Prostate gland (tissue), 2 donors: ENCODE results near the gene MEGF9. TPM values are rescaled to one million over a fixed set of nuclear protein-coding genes. Genes with fewer than 3 reads are reported as not detected.

ENCODE experiments used
- DNase-seq: peaks from one replicate; pipeline ENCODE4 v3.0.0-alpha.2; 2019; ENCODE audit warnings: low spot score
- H3K27ac ChIP-seq, 2 donors: fragments of 200-600 bp; sonication (generic); 2 replicates each; pipeline ENCODE4 v1.5.1; 2017 to 2019
- H3K27me3 ChIP-seq: fragments of 200-600 bp; sonication (generic); replicated peaks from 2 replicates; pipeline ENCODE4 v1.5.1; 2019; ENCODE audit not compliant: insufficient read depth
- H3K36me3 ChIP-seq, 2 donors: fragments of 200-600 bp; sonication (generic); 1 replicate in 1 of 2; 2 replicates in 1 of 2; pipeline versions ENCODE4 v1.5.1 to v1.8.1; 2017 to 2019
- H3K4me1 ChIP-seq: fragments of 200-600 bp; sonication (generic); replicated peaks from 2 replicates; pipeline ENCODE4 v1.5.1; 2019
- H3K4me3 ChIP-seq, 2 donors: fragments of 200-600 bp; sonication (generic); 2 replicates each; pipeline ENCODE4 v1.5.1; 2017 to 2019
- H3K9me3 ChIP-seq: fragments of 200-600 bp; sonication (generic); 2 replicates; pipeline ENCODE4 v1.5.1; 2017
- CTCF ChIP-seq, 4 experiments: fragments of 200-600 bp in 2 of 4; fragments of 450-650 bp in 2 of 4; sonication (generic) in 2 of 4; IDR thresholded peaks; 1 replicate in 3 of 4; 2 replicates in 1 of 4; pipeline ENCODE4 v1.5.1; 2016 to 2019; ENCODE audit warnings: antibody characterized with exemption in 4 of 4, mild to moderate bottlenecking in 2 of 4, moderate library complexity in 2 of 4
- POLR2A ChIP-seq: fragments of 450-650 bp; IDR thresholded peaks from one replicate; pipeline ENCODE4 v1.6.1; 2016; ENCODE audit warnings: antibody characterized with exemption, mild to moderate bottlenecking
- POLR2AphosphoS5 ChIP-seq: sonication (generic); formaldehyde crosslinking; IDR thresholded peaks from one replicate; pipeline ENCODE4 v1.6.1; 2017; ENCODE audit warnings: antibody characterized with exemption
- WGBS: methylation state at CpG from one replicate; pipeline ENCODE4 v1.1.5; 2018; 5-methylcytosine and 5-hydroxymethylcytosine counted together
- intact Hi-C: fragments of 100-400 bp; cut with DNase I; formaldehyde crosslinking; loops from one replicate; pipeline ENCODE4 v1.14.2; 2022
- total RNA-seq, 2 donors: library from RNA; depleted of rRNA; stranded (reverse); fragments of >200 nt; gene quantifications; one replicate each; pipeline ENCODE4 v1.1.0, GENCODE V29; 2016

The MEGF9 gene
- total RNA-seq, 2 donors from 2014 or later: 12.0 to 25.3 TPM

- Histone ChIP-seq H3K4me3 (no peak overlapping the region), H3K27me3 (no peaks in the 10 kb centered on the region), H3K4me1 (peaks cover 4% of the 10 kb centered on the region), H3K36me3 (no peaks in the 10 kb centered on the region), H3K27ac (no peak overlapping the region), H3K9me3 (no peaks in the 10 kb centered on the region)
- TF ChIP-seq POLR2AphosphoS5 (peak; percentile 62), POLR2A (no peak), CTCF (IDR thresholded peaks at IDR 0.05) (no peak)
- peak; percentile 26 for DNase-seq
- WGBS: 43% methylated on average over 1 of the region's 1 CpG
- intact Hi-C loops: no loop called here
Measured at GRCh38 chr9:120650352-120650751, 63.9 kb downstream of the MEGF9 start.

GRCh38 chr9:120648581-120649197, 65.6 kb downstream of the MEGF9 start:
- DNase-seq: no peak
- TF ChIP-seq CTCF (IDR thresholded peaks at IDR 0.05) (no peak), POLR2AphosphoS5 (no peak), POLR2A (no peak)
- 82% methylated on average over 3 of the region's 3 CpGs for WGBS
- Histone ChIP-seq H3K27me3 (no peaks in the 10 kb centered on the region), H3K36me3 (no peaks in the 10 kb centered on the region), H3K27ac (no peak overlapping the region), H3K9me3 (no peaks in the 10 kb centered on the region), H3K4me3 (no peak overlapping the region), H3K4me1 (peaks cover 4% of the 10 kb centered on the region)
- intact Hi-C loops: no loop called here

GRCh38 chr9:120646948-120647347, 67.3 kb downstream of the MEGF9 start:
- H3K4me3 ChIP-seq: no peak overlapping the region
- WGBS: 71% methylated on average over 4 of the region's 4 CpGs
- TF ChIP-seq POLR2A: no peak
- no peak for TF ChIP-seq CTCF (IDR thresholded peaks at IDR 0.05)
- TF ChIP-seq POLR2AphosphoS5: no peak

GRCh38 chr9:120645760-120646159, 68.5 kb downstream of the MEGF9 start:
- H3K36me3 ChIP-seq: no peaks in the 10 kb centered on the region
- intact Hi-C loops: no loop called here
- H3K4me3 ChIP-seq: no peak overlapping the region
- no peak overlapping the region for H3K27ac ChIP-seq
- no peaks in the 10 kb centered on the region for H3K9me3 ChIP-seq
- peaks cover 4% of the 10 kb centered on the region for H3K4me1 ChIP-seq
- no peak for DNase-seq
- no peak for TF ChIP-seq POLR2AphosphoS5
- no peak for TF ChIP-seq CTCF (IDR thresholded peaks at IDR 0.05)
- TF ChIP-seq POLR2A: no peak
- H3K27me3 ChIP-seq: no peaks in the 10 kb centered on the region
- 100% methylated on average over 1 of the region's 1 CpG for WGBS

More at GRCh38 chr9:120646948-120647347, 67.3 kb downstream of the MEGF9 start:
- no peaks in the 10 kb centered on the region for H3K27me3 ChIP-seq
- H3K27ac ChIP-seq: no peak overlapping the region
- intact Hi-C loops: no loop called here
- no peaks in the 10 kb centered on the region for H3K36me3 ChIP-seq
- DNase-seq: no peak
- H3K9me3 ChIP-seq: no peaks in the 10 kb centered on the region
- peaks cover 4% of the 10 kb centered on the region for H3K4me1 ChIP-seq

GRCh38 chr9:120643061-120643460, 71.2 kb downstream of the MEGF9 start:
- H3K36me3 ChIP-seq: no peaks in the 10 kb centered on the region
- H3K9me3 ChIP-seq: no peaks in the 10 kb centered on the region
- H3K27ac ChIP-seq: no peak overlapping the region
- DNase-seq: no peak
- H3K4me3 ChIP-seq: no peak overlapping the region
- intact Hi-C loops: no loop called here
- TF ChIP-seq POLR2A: no peak
- no peak for TF ChIP-seq CTCF (IDR thresholded peaks at IDR 0.05)
- TF ChIP-seq POLR2AphosphoS5: no peak
- H3K4me1 ChIP-seq: no peaks in the 10 kb centered on the region
- no peaks in the 10 kb centered on the region for H3K27me3 ChIP-seq
